ENCODE measurements around the gene CCDC57. TPM values are rescaled to one million over a fixed set of nuclear protein-coding genes. Genes with fewer than 3 reads are reported as not detected.
"Not testable (repeated sequence)": the region's sequence is repeated elsewhere in the genome, so short reads cannot be mapped to it uniquely, and the experiment has no call there.

Gene CCDC57
- total and polyA plus RNA-seq, 5 donors from 2014 or later: 27.7 to 76.6 (median 38.1) TPM

DNA sequence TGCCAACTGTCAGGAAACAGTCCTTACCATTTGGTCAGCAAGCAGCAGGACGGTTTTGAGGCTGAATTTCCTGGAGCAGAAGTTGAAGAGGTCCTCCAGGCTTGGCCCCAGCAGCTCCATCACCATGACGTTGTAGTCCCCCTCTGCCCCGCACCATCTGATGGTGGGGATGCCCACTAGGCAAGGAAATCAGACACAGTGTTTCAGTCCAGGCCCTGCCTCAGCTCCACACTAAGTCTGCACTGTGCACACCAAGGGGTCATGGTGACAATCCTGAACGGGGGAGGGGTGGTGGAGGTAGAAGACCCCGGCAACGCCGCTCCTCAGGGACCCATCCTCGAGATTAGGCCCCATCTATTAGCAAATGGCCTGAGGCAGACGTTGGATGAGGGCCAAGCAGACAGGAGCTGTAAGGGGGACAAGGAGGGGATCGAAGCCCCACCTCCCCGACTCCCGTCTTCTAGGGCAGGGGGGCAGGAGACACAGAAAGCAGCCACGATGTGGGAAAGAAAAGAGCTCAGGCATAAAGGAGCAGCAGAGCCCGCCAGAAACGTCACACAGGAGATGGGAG is 42.8 kb upstream of the CCDC57 start:
- H3K4me3 Mint-ChIP-seq: no peak overlapping the region

DNA sequence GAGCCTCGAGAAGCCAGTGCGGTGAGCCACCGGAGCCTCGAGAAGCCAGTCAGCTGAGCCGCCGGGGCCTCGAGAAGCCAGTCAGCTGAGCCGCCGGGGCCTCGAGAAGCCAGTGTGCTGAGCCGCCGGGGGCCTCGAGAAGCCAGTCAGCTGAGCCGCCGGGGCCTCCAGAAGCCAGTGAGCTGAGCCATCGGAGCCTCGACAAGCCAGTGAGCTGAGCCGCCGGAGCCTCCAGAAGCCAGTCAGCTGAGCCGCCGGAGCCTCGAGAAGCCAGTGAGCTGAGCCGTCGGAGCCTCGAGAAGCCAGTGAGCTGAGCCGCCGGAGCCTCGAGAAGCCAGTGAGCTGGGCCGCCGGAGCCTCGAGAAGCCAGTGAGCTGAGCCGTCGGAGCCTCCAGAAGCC is 42.1 kb upstream of the CCDC57 start:
- not testable (repeated sequence) for H3K9me3 ChIP-seq (ENCODE audit: control insufficient read depth in 2 of 2, low read length in 2 of 2); H3K27ac ChIP-seq (ENCODE audit: insufficient read depth, low read length, poor library complexity, severe bottlenecking); H3K27me3 ChIP-seq (ENCODE audit: control insufficient read depth, insufficient read depth, low read length); H3K27me3 Mint-ChIP-seq; H3K9me3 Mint-ChIP-seq; H3K4me3 ChIP-seq (ENCODE audit: low read depth, low read length); H3K27ac Mint-ChIP-seq; H3K4me1 ChIP-seq (ENCODE audit: control insufficient read depth, insufficient read depth, low read length, poor library complexity, severe bottlenecking); DNase-seq; ATAC-seq (ENCODE audit: low read depth in 2 of 2); H3K4me3 Mint-ChIP-seq
- H3K36me3 Mint-ChIP-seq: peaks cover 46% of the 10 kb centered on the region
- H3K36me3 ChIP-seq (ENCODE audit: control insufficient read depth, insufficient read depth, low read length): peaks cover 76% of the 10 kb centered on the region
- peaks cover 7 to 22% (median 19%) of the 10 kb centered on the region in 4 donors for H3K4me1 Mint-ChIP-seq

More for the DNA sequence above, 42.8 kb upstream of the CCDC57 start:
- Mint-ChIP-seq H3K4me1 (peaks cover 7 to 24% (median 23%) of the 10 kb centered on the region in 4 donors), H3K27ac (peak overlapping the region in 1 of 3 donors; percentile 56), H3K27me3 (no peaks in the 10 kb centered on the region), H3K36me3 (peaks cover 54% of the 10 kb centered on the region), H3K9me3 (peaks cover 0 to 1% (median 0%) of the 10 kb centered on the region in 7 donors)
- DNase-seq (no peak), ATAC-seq (ENCODE audit: low read depth in 2 of 2) (no peak)
- H3K27me3 ChIP-seq (ENCODE audit: control insufficient read depth, insufficient read depth, low read length): no peaks in the 10 kb centered on the region
- no peaks in the 10 kb centered on the region for H3K4me1 ChIP-seq (ENCODE audit: control insufficient read depth, insufficient read depth, low read length, poor library complexity, severe bottlenecking)
- no peak overlapping the region for H3K4me3 ChIP-seq (ENCODE audit: low read depth, low read length)
- H3K9me3 ChIP-seq (ENCODE audit: control insufficient read depth in 2 of 2, low read length in 2 of 2): no peaks in the 10 kb centered on the region
- H3K36me3 ChIP-seq (ENCODE audit: control insufficient read depth, insufficient read depth, low read length): peaks cover 75% of the 10 kb centered on the region
- no peak overlapping the region for H3K27ac ChIP-seq (ENCODE audit: insufficient read depth, low read length, poor library complexity, severe bottlenecking)

DNA sequence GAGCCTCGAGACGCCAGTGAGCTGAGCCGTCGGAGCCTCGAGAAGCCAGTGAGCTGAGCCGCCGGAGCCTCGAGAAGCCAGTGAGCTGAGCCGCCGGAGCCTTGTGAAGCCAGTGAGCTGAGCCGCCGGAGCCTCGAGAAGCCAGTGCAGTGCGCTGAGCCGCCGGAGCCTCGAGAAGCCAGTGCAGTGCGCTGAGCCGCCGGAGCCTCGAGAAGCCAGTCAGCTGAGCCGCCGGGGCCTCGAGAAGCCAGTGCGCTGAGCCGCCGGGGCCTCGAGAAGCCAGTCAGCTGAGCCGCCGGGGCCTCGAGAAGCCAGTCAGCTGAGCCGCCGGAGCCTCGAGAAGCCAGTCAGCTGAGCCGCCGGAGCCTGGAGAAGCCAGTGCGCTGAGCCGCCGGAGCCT is 41.5 kb upstream of the CCDC57 start:
- not testable (repeated sequence) for H3K4me1 ChIP-seq (ENCODE audit: control insufficient read depth, insufficient read depth, low read length, poor library complexity, severe bottlenecking); H3K9me3 ChIP-seq (ENCODE audit: control insufficient read depth in 2 of 2, low read length in 2 of 2); H3K9me3 Mint-ChIP-seq; H3K4me3 ChIP-seq (ENCODE audit: low read depth, low read length); H3K27me3 ChIP-seq (ENCODE audit: control insufficient read depth, insufficient read depth, low read length); H3K4me3 Mint-ChIP-seq; DNase-seq; H3K27me3 Mint-ChIP-seq; H3K27ac ChIP-seq (ENCODE audit: insufficient read depth, low read length, poor library complexity, severe bottlenecking); H3K27ac Mint-ChIP-seq; ATAC-seq (ENCODE audit: low read depth in 2 of 2)
- peaks cover 46% of the 10 kb centered on the region for H3K36me3 Mint-ChIP-seq
- H3K36me3 ChIP-seq (ENCODE audit: control insufficient read depth, insufficient read depth, low read length): peaks cover 74% of the 10 kb centered on the region
- H3K4me1 Mint-ChIP-seq: peaks cover 7 to 22% (median 16%) of the 10 kb centered on the region in 4 donors

DNA sequence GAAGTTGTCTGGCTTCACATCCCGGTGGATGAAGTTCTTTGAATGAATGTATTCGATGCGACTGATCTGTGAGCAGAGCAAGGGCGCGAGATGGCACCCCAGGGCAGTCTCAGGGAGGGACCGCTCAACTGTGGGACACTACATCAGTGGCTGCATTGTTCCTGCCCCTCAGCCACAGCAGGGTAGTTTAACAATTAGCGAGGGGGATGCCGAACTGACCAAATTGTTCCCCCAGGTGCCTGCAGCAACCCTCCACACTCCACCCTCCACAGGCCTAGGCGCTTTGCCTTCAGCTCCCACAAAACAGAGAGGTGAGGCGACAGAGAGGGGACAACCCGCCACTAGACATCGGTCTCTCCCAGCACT is 40.5 kb upstream of the CCDC57 start:
- peaks cover 0 to 1% (median 0%) of the 10 kb centered on the region in 7 donors for H3K9me3 Mint-ChIP-seq
- Histone ChIP-seq H3K4me1 (ENCODE audit: control insufficient read depth, insufficient read depth, low read length, poor library complexity, severe bottlenecking) (no peaks in the 10 kb centered on the region), H3K27me3 (ENCODE audit: control insufficient read depth, insufficient read depth, low read length) (no peaks in the 10 kb centered on the region), H3K27ac (ENCODE audit: insufficient read depth, low read length, poor library complexity, severe bottlenecking) (no peak overlapping the region), H3K9me3 (ENCODE audit: control insufficient read depth in 2 of 2, low read length in 2 of 2) (no peaks in the 10 kb centered on the region), H3K36me3 (ENCODE audit: control insufficient read depth, insufficient read depth, low read length) (peaks cover 75% of the 10 kb centered on the region), H3K4me3 (ENCODE audit: low read depth, low read length) (no peak overlapping the region)
- H3K27ac Mint-ChIP-seq: no peak overlapping the region
- no peaks in the 10 kb centered on the region for H3K27me3 Mint-ChIP-seq
- no peak for ATAC-seq (ENCODE audit: low read depth in 2 of 2)
- no peak for DNase-seq
- H3K4me1 Mint-ChIP-seq: peaks cover 7 to 22% (median 13%) of the 10 kb centered on the region in 4 donors
- H3K4me3 Mint-ChIP-seq: no peak overlapping the region
- peaks cover 42% of the 10 kb centered on the region for H3K36me3 Mint-ChIP-seq

DNA sequence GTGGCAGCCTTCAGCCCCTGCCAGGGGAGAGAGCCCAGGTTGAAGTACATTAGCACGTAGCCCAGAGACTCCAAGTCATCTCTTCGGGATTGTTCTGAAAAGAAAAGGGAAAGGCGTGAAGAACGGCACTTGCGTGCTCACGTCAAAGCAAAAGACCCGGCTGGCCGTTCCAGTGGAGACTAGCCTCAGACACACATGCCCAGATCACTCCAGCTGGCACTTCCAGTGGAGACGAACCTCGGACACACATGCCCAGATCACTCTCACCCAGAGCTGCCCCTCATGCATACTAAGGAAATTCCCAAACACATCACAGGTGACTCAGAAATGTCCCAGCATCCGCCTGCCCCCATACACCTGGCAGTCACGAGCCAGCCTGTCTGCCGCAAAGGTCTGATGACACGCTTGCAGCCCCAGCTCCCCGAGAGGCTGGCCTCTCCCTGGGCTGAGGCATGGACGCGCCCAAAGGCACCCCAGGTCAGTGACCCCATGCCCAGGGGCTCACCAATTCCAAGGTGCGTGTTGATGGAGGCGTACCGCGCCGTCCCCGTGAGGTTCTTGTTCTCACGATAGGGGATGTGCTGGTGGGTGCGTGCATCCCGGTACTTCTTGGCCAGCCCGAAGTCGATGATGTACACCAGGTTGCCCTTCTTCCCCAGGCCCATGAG is 40.0 kb upstream of the CCDC57 start:
- Histone ChIP-seq H3K27ac (ENCODE audit: insufficient read depth, low read length, poor library complexity, severe bottlenecking) (no peak overlapping the region), H3K4me1 (ENCODE audit: control insufficient read depth, insufficient read depth, low read length, poor library complexity, severe bottlenecking) (no peaks in the 10 kb centered on the region), H3K4me3 (ENCODE audit: low read depth, low read length) (no peak overlapping the region), H3K9me3 (ENCODE audit: control insufficient read depth in 2 of 2, low read length in 2 of 2) (no peaks in the 10 kb centered on the region), H3K36me3 (ENCODE audit: control insufficient read depth, insufficient read depth, low read length) (peaks cover 76% of the 10 kb centered on the region), H3K27me3 (ENCODE audit: control insufficient read depth, insufficient read depth, low read length) (no peaks in the 10 kb centered on the region)
- peak overlapping the region in 1 of 3 donors; percentile 43 for H3K27ac Mint-ChIP-seq
- ATAC-seq (ENCODE audit: low read depth in 2 of 2) (no peak), DNase-seq (no peak)
- H3K36me3 Mint-ChIP-seq: peaks cover 47% of the 10 kb centered on the region
- peaks cover 7 to 20% (median 12%) of the 10 kb centered on the region in 4 donors for H3K4me1 Mint-ChIP-seq
- H3K4me3 Mint-ChIP-seq: peak overlapping the region in 1 of 4 donors; percentile 76
- H3K9me3 Mint-ChIP-seq: peaks cover 0 to 2% (median 0%) of the 10 kb centered on the region in 7 donors
- H3K27me3 Mint-ChIP-seq: no peaks in the 10 kb centered on the region

DNA sequence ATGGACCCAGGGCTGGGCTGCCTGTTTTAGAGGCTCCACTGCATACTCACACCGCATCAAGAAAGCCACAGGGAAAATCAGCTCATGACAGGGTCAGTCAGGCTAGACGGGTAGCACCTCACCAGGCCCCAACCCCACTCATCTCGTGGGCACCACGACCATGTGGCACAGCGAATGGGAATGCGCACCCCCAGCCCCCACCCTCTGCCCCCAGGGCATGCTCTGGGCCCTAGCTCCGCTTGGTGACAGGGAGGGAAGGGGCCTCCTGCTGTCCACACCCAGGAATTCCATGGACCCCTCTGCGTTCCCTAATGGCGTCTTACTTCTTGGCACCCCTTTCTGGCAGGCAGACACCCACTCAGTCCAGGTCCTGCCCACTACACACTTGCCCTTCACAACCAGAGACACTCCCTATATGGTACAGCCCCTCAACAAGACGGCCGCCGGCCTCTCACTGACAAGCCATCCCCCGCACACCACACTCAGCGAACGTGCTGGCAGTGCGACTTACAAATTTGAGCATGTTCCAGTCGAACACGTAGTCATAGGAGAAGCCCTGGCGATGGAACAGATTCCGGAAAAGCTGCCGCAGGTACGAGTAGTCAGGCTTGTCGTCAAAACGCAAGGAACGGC is 38.3 kb upstream of the CCDC57 start:
- Histone ChIP-seq H3K36me3 (ENCODE audit: control insufficient read depth, insufficient read depth, low read length) (peaks cover 84% of the 10 kb centered on the region), H3K9me3 (ENCODE audit: control insufficient read depth in 2 of 2, low read length in 2 of 2) (no peaks in the 10 kb centered on the region), H3K27me3 (ENCODE audit: control insufficient read depth, insufficient read depth, low read length) (no peaks in the 10 kb centered on the region), H3K4me1 (ENCODE audit: control insufficient read depth, insufficient read depth, low read length, poor library complexity, severe bottlenecking) (peaks cover 3% of the 10 kb centered on the region), H3K27ac (ENCODE audit: insufficient read depth, low read length, poor library complexity, severe bottlenecking) (no peak overlapping the region), H3K4me3 (ENCODE audit: low read depth, low read length) (no peak overlapping the region)
- Mint-ChIP-seq H3K27ac (no peak overlapping the region), H3K4me3 (peak overlapping the region in 1 of 4 donors; percentile 61), H3K27me3 (no peaks in the 10 kb centered on the region), H3K4me1 (peaks cover 0 to 6% (median 6%) of the 10 kb centered on the region in 4 donors), H3K36me3 (peaks cover 36% of the 10 kb centered on the region), H3K9me3 (peaks cover 0 to 2% (median 0%) of the 10 kb centered on the region in 7 donors)
- no peak for DNase-seq
- ATAC-seq (ENCODE audit: low read depth in 2 of 2): no peak

DNA sequence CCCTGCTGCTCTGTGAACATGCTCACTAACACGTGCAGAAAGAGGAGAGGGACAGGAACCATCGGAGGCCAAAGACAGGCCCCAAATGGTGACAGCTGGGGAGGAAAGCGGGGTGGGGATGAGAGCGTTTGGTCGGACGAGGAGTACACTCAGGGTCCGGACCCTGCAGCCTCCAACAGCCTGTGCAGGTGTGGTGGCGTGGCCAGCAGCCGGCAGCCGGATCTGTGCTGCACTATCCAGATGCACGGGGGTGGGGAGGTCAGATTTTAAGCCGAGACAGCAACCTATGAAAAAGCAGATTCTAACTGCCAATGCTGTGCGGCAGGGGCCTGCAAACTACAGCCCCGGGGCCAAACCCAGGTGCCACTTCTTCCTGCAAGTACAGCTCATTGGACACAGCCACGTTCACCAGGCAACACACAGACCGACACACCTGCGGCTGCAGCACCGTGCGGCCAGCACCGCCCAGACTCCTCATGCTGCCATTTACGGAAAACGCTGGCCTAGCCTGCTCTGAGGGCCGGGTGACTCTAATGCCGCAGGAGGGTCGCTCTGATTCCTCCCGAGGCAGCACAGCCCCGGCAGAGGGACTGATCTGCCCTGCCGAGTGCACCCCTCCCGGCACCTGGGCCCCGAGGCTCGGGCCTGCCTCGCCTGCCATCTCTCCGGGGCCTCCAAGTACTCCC is 37.4 kb upstream of the CCDC57 start:
- H3K27ac ChIP-seq (ENCODE audit: insufficient read depth, low read length, poor library complexity, severe bottlenecking): no peak overlapping the region
- Mint-ChIP-seq H3K4me1 (peaks cover 0 to 4% (median 1%) of the 10 kb centered on the region in 4 donors), H3K36me3 (peaks cover 28% of the 10 kb centered on the region), H3K27me3 (no peaks in the 10 kb centered on the region), H3K4me3 (no peak overlapping the region), H3K27ac (no peak overlapping the region), H3K9me3 (peaks cover 0 to 2% (median 0%) of the 10 kb centered on the region in 7 donors)
- H3K27me3 ChIP-seq (ENCODE audit: control insufficient read depth, insufficient read depth, low read length): no peaks in the 10 kb centered on the region
- peaks cover 83% of the 10 kb centered on the region for H3K36me3 ChIP-seq (ENCODE audit: control insufficient read depth, insufficient read depth, low read length)
- no peaks in the 10 kb centered on the region for H3K9me3 ChIP-seq (ENCODE audit: control insufficient read depth in 2 of 2, low read length in 2 of 2)
- ATAC-seq (ENCODE audit: low read depth in 2 of 2): no peak
- no peak for DNase-seq
- no peak overlapping the region for H3K4me3 ChIP-seq (ENCODE audit: low read depth, low read length)
- peaks cover 3% of the 10 kb centered on the region for H3K4me1 ChIP-seq (ENCODE audit: control insufficient read depth, insufficient read depth, low read length, poor library complexity, severe bottlenecking)
